Loucy (cell line): ENCODE measurements around the gene NSUN6.

Source experiments
- EZH2phosphoT487 ChIP-seq: fragments of 200-600 bp; IDR thresholded peaks from 2 replicates; pipeline ENCODE4 v1.6.1; 2018; ENCODE audit warnings: antibody characterized with exemption, mild to moderate bottlenecking, moderate library complexity, borderline replicate concordance
- TF ChIP-seq, protein P1 (sequence below): fragments of 200-600 bp; sonication (generic); conservative IDR thresholded peaks from 2 replicates; pipeline ENCODE4 v1.5.1; 2014; ENCODE audit warnings: mild to moderate bottlenecking, antibody characterized with exemption, low read length

- TF ChIP-seq, protein P1, sequence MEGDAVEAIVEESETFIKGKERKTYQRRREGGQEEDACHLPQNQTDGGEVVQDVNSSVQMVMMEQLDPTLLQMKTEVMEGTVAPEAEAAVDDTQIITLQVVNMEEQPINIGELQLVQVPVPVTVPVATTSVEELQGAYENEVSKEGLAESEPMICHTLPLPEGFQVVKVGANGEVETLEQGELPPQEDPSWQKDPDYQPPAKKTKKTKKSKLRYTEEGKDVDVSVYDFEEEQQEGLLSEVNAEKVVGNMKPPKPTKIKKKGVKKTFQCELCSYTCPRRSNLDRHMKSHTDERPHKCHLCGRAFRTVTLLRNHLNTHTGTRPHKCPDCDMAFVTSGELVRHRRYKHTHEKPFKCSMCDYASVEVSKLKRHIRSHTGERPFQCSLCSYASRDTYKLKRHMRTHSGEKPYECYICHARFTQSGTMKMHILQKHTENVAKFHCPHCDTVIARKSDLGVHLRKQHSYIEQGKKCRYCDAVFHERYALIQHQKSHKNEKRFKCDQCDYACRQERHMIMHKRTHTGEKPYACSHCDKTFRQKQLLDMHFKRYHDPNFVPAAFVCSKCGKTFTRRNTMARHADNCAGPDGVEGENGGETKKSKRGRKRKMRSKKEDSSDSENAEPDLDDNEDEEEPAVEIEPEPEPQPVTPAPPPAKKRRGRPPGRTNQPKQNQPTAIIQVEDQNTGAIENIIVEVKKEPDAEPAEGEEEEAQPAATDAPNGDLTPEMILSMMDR: no peak
- no peak for TF ChIP-seq EZH2phosphoT487
Measured at GRCh38 chr10:18540195-18540594, 111.2 kb downstream of the NSUN6 start.
